K562 (cell line): ENCODE measurements around the gene BEST2. TPM values are rescaled to one million over a fixed set of nuclear protein-coding genes. Genes with fewer than 3 reads are reported as not detected.
A peak's percentile ranks its signal among the peaks of the same experiment; 100 is the strongest.

ENCODE experiments used
- ATAC-seq: fragments of 200-7000 bp; cut with Tn5 transposase; 3 replicates; pipeline ENCODE4 v1.9.1; 2020; ENCODE audit warnings: moderate library complexity
- BruUV-seq: library from RNA; stranded (reverse); fragments of 400-500 nt; replicated peaks from 2 replicates; lab custom pipeline; 2021; lab: Mats Ljungman, UMichigan
- CTCF ChIA-PET: fragments of 300-600 bp; formaldehyde crosslinking; extraction: SDS; loops from one replicate; lab custom pipeline; 2021; ENCODE audit warnings: low intra/inter-chr PET ratio; lab: Yijun Ruan, JAX
- POLR2A ChIA-PET: fragments of 300-600, 350-650 bp; sonication (Branson Sonifier 250); formaldehyde crosslinking; extraction: SDS; loops from one replicate; lab custom pipeline; 2021; ENCODE audit warnings: antibody characterized with exemption, inconsistent platforms; lab: Yijun Ruan, JAX
- DNase-seq, 4 experiments: peaks; one replicate each; pipeline versions ENCODE4 v3.0.0 to v3.0.0-alpha.2; 2011 to 2018; ENCODE audit warnings: low spot score in 3 of 4, mixed read lengths in 3 of 4; ENCODE audit errors: extremely low read depth in 1 of 4
- FAIRE-seq: peaks from 2 replicates; lab custom pipeline; 2011; peaks lifted over from hg19 to GRCh38; lab: Jason Lieb, UNC
- H2AFZ ChIP-seq: 2 replicates; pipeline ENCODE4 v1.6.0; 2011; ENCODE audit warnings: low read depth, low read length, control low read depth, inconsistent platforms
- H3K27ac ChIP-seq: fragments of 200-600 bp; 3 replicates; pipeline ENCODE4 v1.8.0; 2011; ENCODE audit warnings: low read depth, mild to moderate bottlenecking, control low read depth, inconsistent platforms, low read length, moderate library complexity, mixed read lengths; ENCODE audit errors: extremely low read depth
- H3K27me3 ChIP-seq, 2 experiments: fragments of 300-600 bp in 1 of 2; 2 replicates in 1 of 2; 3 replicates in 1 of 2; pipeline versions ENCODE4 v1.6.0 to v1.8.0; 2011; ENCODE audit warnings: inconsistent platforms in 2 of 2, low read length in 2 of 2, mild to moderate bottlenecking in 1 of 2, mixed read lengths in 1 of 2, moderate library complexity in 1 of 2; ENCODE audit not compliant: control insufficient read depth in 2 of 2, insufficient read depth in 2 of 2
- H3K36me3 ChIP-seq: fragments of 300-600 bp; 3 replicates; pipeline ENCODE4 v1.8.0; 2011; ENCODE audit warnings: mild to moderate bottlenecking, low read length, inconsistent platforms; ENCODE audit not compliant: control insufficient read depth, insufficient read depth
- H3K4me1 ChIP-seq, 2 experiments: fragments of 200-600 bp in 1 of 2; replicated peaks in 1 of 2; 2 replicates in 1 of 2; 3 replicates in 1 of 2; pipeline versions ENCODE4 v1.5.1 to v1.8.0; 2011; ENCODE audit warnings: inconsistent platforms in 2 of 2, low read length in 2 of 2, mild to moderate bottlenecking in 1 of 2, mixed read lengths in 1 of 2, moderate library complexity in 1 of 2; ENCODE audit not compliant: control insufficient read depth in 2 of 2, insufficient read depth in 2 of 2
- H3K4me2 ChIP-seq: 2 replicates; pipeline ENCODE4 v1.6.1; 2011; ENCODE audit warnings: low read length, control low read depth, inconsistent platforms, mixed read lengths; ENCODE audit not compliant: insufficient read depth
- H3K4me3 ChIP-seq: fragments of 200-600 bp; sonication (generic), shearing (Covaris generic); 2 replicates; pipeline ENCODE4 v1.5.1; 2016; ENCODE audit warnings: control low read depth, inconsistent platforms
- H3K79me2 ChIP-seq: fragments of 200-600 bp; 3 replicates; pipeline ENCODE4 v1.8.0; 2011; ENCODE audit warnings: low read length, inconsistent platforms; ENCODE audit not compliant: control insufficient read depth, insufficient read depth
- H3K9ac ChIP-seq, 2 experiments: 2 replicates each; pipeline versions ENCODE4 v1.6.0 to v1.6.1; 2011; ENCODE audit warnings: low read depth in 2 of 2, low read length in 2 of 2, control low read depth in 1 of 2, inconsistent platforms in 1 of 2, mild to moderate bottlenecking in 1 of 2, mixed read lengths in 1 of 2; ENCODE audit not compliant: insufficient read depth in 1 of 2
- H3K9me1 ChIP-seq: one replicate; pipeline ENCODE4 v1.6.0; 2011; ENCODE audit warnings: inconsistent platforms, mild to moderate bottlenecking, low read length, moderate library complexity; ENCODE audit not compliant: control insufficient read depth, insufficient read depth
- H3K9me3 ChIP-seq: replicated peaks from 2 replicates; pipeline ENCODE4 v1.5.1; 2011; ENCODE audit warnings: low read depth, low read length, inconsistent platforms; ENCODE audit not compliant: control insufficient read depth, insufficient read depth
- H4K20me1 ChIP-seq: replicated peaks from 2 replicates; pipeline ENCODE4 v1.6.1; 2011; ENCODE audit warnings: low read length, inconsistent platforms, mixed read lengths; ENCODE audit not compliant: control insufficient read depth, insufficient read depth
- BDP1 ChIP-seq: IDR thresholded peaks from 3 replicates; pipeline ENCODE4 v1.6.1; 2011; ENCODE audit not compliant: insufficient read length, insufficient read depth
- DNMT1 ChIP-seq: fragments of 450-650 bp; IDR thresholded peaks from 2 replicates; pipeline ENCODE4 v1.6.1; 2016; ENCODE audit warnings: antibody characterized with exemption, mild to moderate bottlenecking
- KAT7 ChIP-seq: sonication (generic); formaldehyde crosslinking; IDR thresholded peaks from 2 replicates; pipeline ENCODE4 v1.8.0; 2022; ENCODE audit warnings: missing genetic modification reagents, mild to moderate bottlenecking, borderline replicate concordance
- MCM5 ChIP-seq: fragments of 450-650 bp; IDR thresholded peaks from 2 replicates; pipeline ENCODE4 v1.6.1; 2016; ENCODE audit warnings: low read depth
- NR2C1 ChIP-seq, 2 experiments: fragments of 450-650 bp; IDR thresholded peaks; 2 replicates each; pipeline ENCODE4 v1.6.1; 2017; ENCODE audit warnings: mild to moderate bottlenecking in 2 of 2, antibody characterized with exemption in 1 of 2, inconsistent platforms in 1 of 2, missing compliant biosample characterization in 1 of 2, missing genetic modification characterization in 1 of 2
- PHB ChIP-seq: fragments of 250-450 bp; sonication (Bioruptor Pico); IDR thresholded peaks from 2 replicates; pipeline ENCODE4 v1.5.0; 2021
- WGBS: fragments of 100-300 bp; shearing (Covaris generic); methylation state at CpG from one replicate; pipeline ENCODE4 v1.1.6; 2016; ENCODE audit warnings: low coverage, mixed read lengths; ENCODE audit not compliant: insufficient coverage; ENCODE audit errors: missing lambda C conversion rate; 5-methylcytosine and 5-hydroxymethylcytosine counted together
- in situ Hi-C: fragments of 300-500 bp; cut with MboI; formaldehyde crosslinking; loops from 4 replicates; pipeline ENCODE4 v1.15.0; 2018; ENCODE audit warnings: inconsistent platforms, mixed read lengths
- intact Hi-C: fragments of 100-400 bp; cut with micrococcal nuclease; formaldehyde crosslinking; loops from 2 replicates; pipeline ENCODE4 v1.14.2; 2022
- polyA plus RNA-seq, 8 experiments: library from polyadenylated mRNA; depleted of rRNA in 4 of 8; stranded (reverse) in 5 of 8; unstranded in 3 of 8; fragments of >200 nt; fragmentation: Nextera tagmentation in 2 of 8; fragmentation: Illumina TruSeq in 1 of 8; extraction: Ambion mirVana in 2 of 8; extraction: Trizol in 1 of 8; gene quantifications; 2 replicates each; pipeline versions ENCODE4 v1.2.1 to v1.2.3, GENCODE V29; 2011 to 2014; ENCODE audit warnings: inconsistent platforms in 1 of 8, missing spikeins in 1 of 8
- total RNA-seq, 7 experiments: library from RNA; depleted of rRNA in 6 of 7; stranded (reverse); fragments of >200 nt in 6 of 7; fragmentation: Illumina TruSeq in 2 of 7; extraction: Trizol in 2 of 7; gene quantifications; 2 replicates each; pipeline versions ENCODE4 v1.2.1 to v1.2.3, GENCODE V29; 2011 to 2021; ENCODE audit warnings: low replicate concordance in 1 of 7
- TF ChIP-seq, protein P1 (sequence below), 2 experiments: fragments of 450-650 bp in 1 of 2; sonication (generic) in 1 of 2; formaldehyde crosslinking in 1 of 2; IDR thresholded peaks in 1 of 2; conservative IDR thresholded peaks in 1 of 2; 2 replicates each; pipeline versions ENCODE4 v1.6.1 to v1.8.1; 2016 to 2023; ENCODE audit warnings: mild to moderate bottlenecking in 2 of 2, moderate library complexity in 2 of 2, inconsistent platforms in 1 of 2, missing genetic modification reagents in 1 of 2
- TF ChIP-seq, protein P2 (sequence below), 2 experiments: fragments of 450-650 bp; formaldehyde crosslinking in 1 of 2; IDR thresholded peaks; 2 replicates each; pipeline versions ENCODE4 v1.4.0 to v1.6.1; 2014 to 2020; ENCODE audit warnings: mild to moderate bottlenecking in 2 of 2, borderline replicate concordance in 1 of 2, low read depth in 1 of 2
- TF ChIP-seq, protein P3 (sequence below), 3 experiments: IDR thresholded peaks in 2 of 3; conservative IDR thresholded peaks in 1 of 3; 2 replicates each; pipeline ENCODE4 v1.5.1; 2011 to 2012; ENCODE audit warnings: low read length in 3 of 3, mild to moderate bottlenecking in 3 of 3, control low read depth in 2 of 3, improper control_type of control experiment in 1 of 3, inconsistent platforms in 1 of 3, low read depth in 1 of 3, mixed read lengths in 1 of 3, moderate library complexity in 1 of 3; ENCODE audit not compliant: insufficient read depth in 2 of 3

BEST2 gene
- total and polyA plus RNA-seq, 9 of the 15 experiments (the other 6 are each of a cell fraction or from before 2014, with no cell fraction given), result not detected

DNA sequence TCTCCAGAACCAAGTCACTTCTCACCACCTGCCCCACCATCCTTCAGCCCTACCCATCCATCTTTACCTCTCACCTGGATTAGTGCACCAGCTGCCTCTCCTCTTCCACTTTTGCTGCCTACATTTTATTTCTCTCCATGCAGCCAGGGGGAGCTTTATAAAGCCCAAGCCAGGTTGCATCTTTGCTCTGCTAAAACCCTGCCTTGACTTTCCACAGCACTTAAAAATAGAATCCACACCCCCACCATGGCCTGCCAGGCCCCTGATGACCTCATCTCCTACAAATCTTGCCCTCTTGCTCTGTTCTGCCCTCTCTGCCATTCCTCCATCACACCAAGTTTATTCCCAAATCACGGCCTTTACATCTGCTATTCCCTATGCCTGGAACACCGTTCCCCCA, 22.0 kb downstream of the BEST2 start:
- Histone ChIP-seq H3K4me3 (no peak overlapping the region), H3K9me3 (no peaks in the 10 kb centered on the region), H3K4me1 (peaks cover 7 to 46% of the 10 kb centered on the region in 2 experiments; a peak in 4 of 5 replicates), H3K27me3 (no peaks in the 10 kb centered on the region), H3K36me3 (no peaks in the 10 kb centered on the region), H3K4me2 (no peak overlapping the region), H4K20me1 (no peaks in the 10 kb centered on the region), H3K9me1 (no peaks in the 10 kb centered on the region), H3K9ac (peak overlapping the region in 1 of 2 experiments; percentile 15; a peak in 1 of 4 replicates), H2AFZ (no peak overlapping the region), H3K27ac (no peak overlapping the region), H3K79me2 (peaks cover 6% of the 10 kb centered on the region; the same call in 1 of the 3 replicates)
- POLR2A ChIA-PET, result interaction anchor here (0.7 to 1.9 kb wide), 3 partner anchors 19 to 37 kb away, joined by 3 to 11 read pairs (median 5); partner anchors contain the start of genes GET3 and JUNB
- no TSS peak for BruUV-seq
- FAIRE-seq (peak; percentile 19), ATAC-seq (no peak), DNase-seq (no peak)
- in situ Hi-C loops (no loop called here), intact Hi-C loops (no loop called here)
- WGBS, result 79% methylated on average over 2 of the region's 2 CpGs
- CTCF ChIA-PET, result interaction anchor here (0.6 kb wide), 1 partner anchor 163 kb away, joined by 5 read pairs; the partner anchor contains the start of gene ZNF490
- TF ChIP-seq KAT7 (CRISPR knock-in tag) (no peak), NR2C1 (IDR thresholded peaks at IDR 0.05) (no peak), NR2C1 (tag; IDR thresholded peaks at IDR 0.05) (no peak), MCM5 (no peak), DNMT1 (no peak), PHB (CRISPR knock-in tag) (no peak), BDP1 (no peak)
- TF ChIP-seq, protein P1, sequence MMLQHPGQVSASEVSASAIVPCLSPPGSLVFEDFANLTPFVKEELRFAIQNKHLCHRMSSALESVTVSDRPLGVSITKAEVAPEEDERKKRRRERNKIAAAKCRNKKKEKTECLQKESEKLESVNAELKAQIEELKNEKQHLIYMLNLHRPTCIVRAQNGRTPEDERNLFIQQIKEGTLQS (IDR thresholded peaks at IDR 0.05), result peak; percentile 65
- TF ChIP-seq, protein P1 (CRISPR knock-in tag; conservative IDR thresholded peaks at IDR 0.05), result no peak
- TF ChIP-seq, protein P2, sequence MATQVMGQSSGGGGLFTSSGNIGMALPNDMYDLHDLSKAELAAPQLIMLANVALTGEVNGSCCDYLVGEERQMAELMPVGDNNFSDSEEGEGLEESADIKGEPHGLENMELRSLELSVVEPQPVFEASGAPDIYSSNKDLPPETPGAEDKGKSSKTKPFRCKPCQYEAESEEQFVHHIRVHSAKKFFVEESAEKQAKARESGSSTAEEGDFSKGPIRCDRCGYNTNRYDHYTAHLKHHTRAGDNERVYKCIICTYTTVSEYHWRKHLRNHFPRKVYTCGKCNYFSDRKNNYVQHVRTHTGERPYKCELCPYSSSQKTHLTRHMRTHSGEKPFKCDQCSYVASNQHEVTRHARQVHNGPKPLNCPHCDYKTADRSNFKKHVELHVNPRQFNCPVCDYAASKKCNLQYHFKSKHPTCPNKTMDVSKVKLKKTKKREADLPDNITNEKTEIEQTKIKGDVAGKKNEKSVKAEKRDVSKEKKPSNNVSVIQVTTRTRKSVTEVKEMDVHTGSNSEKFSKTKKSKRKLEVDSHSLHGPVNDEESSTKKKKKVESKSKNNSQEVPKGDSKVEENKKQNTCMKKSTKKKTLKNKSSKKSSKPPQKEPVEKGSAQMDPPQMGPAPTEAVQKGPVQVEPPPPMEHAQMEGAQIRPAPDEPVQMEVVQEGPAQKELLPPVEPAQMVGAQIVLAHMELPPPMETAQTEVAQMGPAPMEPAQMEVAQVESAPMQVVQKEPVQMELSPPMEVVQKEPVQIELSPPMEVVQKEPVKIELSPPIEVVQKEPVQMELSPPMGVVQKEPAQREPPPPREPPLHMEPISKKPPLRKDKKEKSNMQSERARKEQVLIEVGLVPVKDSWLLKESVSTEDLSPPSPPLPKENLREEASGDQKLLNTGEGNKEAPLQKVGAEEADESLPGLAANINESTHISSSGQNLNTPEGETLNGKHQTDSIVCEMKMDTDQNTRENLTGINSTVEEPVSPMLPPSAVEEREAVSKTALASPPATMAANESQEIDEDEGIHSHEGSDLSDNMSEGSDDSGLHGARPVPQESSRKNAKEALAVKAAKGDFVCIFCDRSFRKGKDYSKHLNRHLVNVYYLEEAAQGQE (IDR thresholded peaks at IDR 0.05; ENCODE audit: borderline replicate concordance), result 0 out of 2 replicates have a peak, but pooled peaks have one; percentile 9
- TF ChIP-seq, protein P2 (CRISPR knock-in tag; IDR thresholded peaks at IDR 0.05; ENCODE audit: low read depth), result no peak
- TF ChIP-seq, protein P3, sequence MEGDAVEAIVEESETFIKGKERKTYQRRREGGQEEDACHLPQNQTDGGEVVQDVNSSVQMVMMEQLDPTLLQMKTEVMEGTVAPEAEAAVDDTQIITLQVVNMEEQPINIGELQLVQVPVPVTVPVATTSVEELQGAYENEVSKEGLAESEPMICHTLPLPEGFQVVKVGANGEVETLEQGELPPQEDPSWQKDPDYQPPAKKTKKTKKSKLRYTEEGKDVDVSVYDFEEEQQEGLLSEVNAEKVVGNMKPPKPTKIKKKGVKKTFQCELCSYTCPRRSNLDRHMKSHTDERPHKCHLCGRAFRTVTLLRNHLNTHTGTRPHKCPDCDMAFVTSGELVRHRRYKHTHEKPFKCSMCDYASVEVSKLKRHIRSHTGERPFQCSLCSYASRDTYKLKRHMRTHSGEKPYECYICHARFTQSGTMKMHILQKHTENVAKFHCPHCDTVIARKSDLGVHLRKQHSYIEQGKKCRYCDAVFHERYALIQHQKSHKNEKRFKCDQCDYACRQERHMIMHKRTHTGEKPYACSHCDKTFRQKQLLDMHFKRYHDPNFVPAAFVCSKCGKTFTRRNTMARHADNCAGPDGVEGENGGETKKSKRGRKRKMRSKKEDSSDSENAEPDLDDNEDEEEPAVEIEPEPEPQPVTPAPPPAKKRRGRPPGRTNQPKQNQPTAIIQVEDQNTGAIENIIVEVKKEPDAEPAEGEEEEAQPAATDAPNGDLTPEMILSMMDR (IDR thresholded peaks at IDR 0.05 in 2 of 3, conservative IDR thresholded peaks at IDR 0.05 in 1 of 3; ENCODE audit: insufficient read depth in 2 of 3, low read depth in 1 of 3, low read length in 3 of 3), result peak; percentile 18 to 43 (median 25); a peak in 2 of 6 replicates
